Breast epithelium (tissue), 3 donors: ENCODE results near the gene MRTFA.

ENCODE experiments used
- POLR2A ChIP-seq: fragments of 450-650 bp; IDR thresholded peaks from one replicate; pipeline ENCODE4 v1.6.1; 2016; ENCODE audit warnings: antibody characterized with exemption, mild to moderate bottlenecking, moderate library complexity
- POLR2AphosphoS5 ChIP-seq, 3 donors: sonication (generic); formaldehyde crosslinking; IDR thresholded peaks; one replicate each; pipeline ENCODE4 v1.6.1; 2017; ENCODE audit warnings: antibody characterized with exemption in 3 of 3
- TF ChIP-seq, protein P1 (sequence below), 3 donors: fragments of 450-650 bp; IDR thresholded peaks; one replicate each; pipeline ENCODE4 v1.5.1; 2016 to 2017; ENCODE audit warnings: antibody characterized with exemption in 3 of 3, mild to moderate bottlenecking in 3 of 3, moderate library complexity in 3 of 3

DNA sequence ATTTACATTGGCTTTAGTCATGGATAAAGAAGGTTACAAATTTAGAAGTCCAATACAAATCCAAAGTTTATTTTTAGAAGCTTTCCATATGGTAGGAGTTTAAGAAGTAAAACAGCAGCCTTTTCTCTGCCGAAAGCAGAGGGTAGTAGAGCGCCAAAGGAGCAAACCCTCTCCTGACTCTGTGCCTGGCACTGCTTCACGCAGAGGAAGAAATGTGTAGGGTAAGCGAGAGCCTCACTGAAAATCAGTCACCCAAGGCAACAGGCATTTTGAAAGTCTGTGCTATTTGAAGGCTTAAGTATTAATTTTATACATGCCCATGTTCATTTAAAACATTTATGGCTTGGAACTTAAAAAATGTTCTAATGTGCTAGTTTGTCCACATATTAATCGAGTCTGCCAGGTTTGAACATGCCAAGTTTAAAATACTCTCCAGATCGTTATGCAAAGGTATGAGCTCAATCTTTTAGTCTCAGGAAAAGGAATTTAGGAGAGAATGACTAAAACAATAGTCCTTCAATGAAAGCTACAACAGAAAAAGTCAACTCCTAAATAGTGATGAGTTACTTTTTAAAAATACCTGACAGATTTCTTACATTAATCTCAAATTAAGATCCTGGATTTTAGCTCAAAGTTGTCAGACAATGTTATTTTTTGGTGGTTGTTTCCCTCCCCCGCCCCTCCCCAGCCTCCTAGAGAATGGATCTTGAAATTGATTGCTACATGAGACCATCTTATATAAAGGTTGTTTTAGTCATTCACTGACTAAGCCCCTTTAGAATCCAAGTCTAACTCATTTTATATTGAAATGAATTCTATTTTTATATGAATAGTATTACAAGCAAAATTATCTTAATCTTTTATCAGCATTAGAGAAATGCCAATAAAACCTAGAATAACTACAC is 38.7 kb downstream of the MRTFA start:
- no peak for TF ChIP-seq POLR2AphosphoS5 (IDR thresholded peaks at IDR 0.05)
- TF ChIP-seq, protein P1, sequence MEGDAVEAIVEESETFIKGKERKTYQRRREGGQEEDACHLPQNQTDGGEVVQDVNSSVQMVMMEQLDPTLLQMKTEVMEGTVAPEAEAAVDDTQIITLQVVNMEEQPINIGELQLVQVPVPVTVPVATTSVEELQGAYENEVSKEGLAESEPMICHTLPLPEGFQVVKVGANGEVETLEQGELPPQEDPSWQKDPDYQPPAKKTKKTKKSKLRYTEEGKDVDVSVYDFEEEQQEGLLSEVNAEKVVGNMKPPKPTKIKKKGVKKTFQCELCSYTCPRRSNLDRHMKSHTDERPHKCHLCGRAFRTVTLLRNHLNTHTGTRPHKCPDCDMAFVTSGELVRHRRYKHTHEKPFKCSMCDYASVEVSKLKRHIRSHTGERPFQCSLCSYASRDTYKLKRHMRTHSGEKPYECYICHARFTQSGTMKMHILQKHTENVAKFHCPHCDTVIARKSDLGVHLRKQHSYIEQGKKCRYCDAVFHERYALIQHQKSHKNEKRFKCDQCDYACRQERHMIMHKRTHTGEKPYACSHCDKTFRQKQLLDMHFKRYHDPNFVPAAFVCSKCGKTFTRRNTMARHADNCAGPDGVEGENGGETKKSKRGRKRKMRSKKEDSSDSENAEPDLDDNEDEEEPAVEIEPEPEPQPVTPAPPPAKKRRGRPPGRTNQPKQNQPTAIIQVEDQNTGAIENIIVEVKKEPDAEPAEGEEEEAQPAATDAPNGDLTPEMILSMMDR (IDR thresholded peaks at IDR 0.05) = no peak
- no peak for TF ChIP-seq POLR2A
